Esophagus squamous epithelium (tissue), 4 donors: ENCODE results near the gene PHPT1.

Experiments
- CTCF ChIP-seq, 6 experiments: fragments of 450-650 bp in 4 of 6; fragments of 200-600 bp in 2 of 6; sonication (generic) in 2 of 6; IDR thresholded peaks; one replicate each; pipeline ENCODE4 v1.5.1; 2016 to 2019; ENCODE audit warnings: antibody characterized with exemption in 6 of 6, mild to moderate bottlenecking in 4 of 6, moderate library complexity in 4 of 6
- POLR2A ChIP-seq, 4 donors: fragments of 450-650 bp; IDR thresholded peaks; one replicate each; pipeline ENCODE4 v1.6.1; 2017; ENCODE audit warnings: antibody characterized with exemption in 4 of 4, mild to moderate bottlenecking in 4 of 4, moderate library complexity in 3 of 4

GRCh38 chr9:136846376-136847087, 2.7 kb upstream of the PHPT1 start:
- TF ChIP-seq CTCF (IDR thresholded peaks at IDR 0.05) (no peak), POLR2A (IDR thresholded peaks at IDR 0.05) (peak in 1 of 4 donors; percentile 4)
